ENCODE measurements around the gene ANTXR1.

The ANTXR1 gene

DNA sequence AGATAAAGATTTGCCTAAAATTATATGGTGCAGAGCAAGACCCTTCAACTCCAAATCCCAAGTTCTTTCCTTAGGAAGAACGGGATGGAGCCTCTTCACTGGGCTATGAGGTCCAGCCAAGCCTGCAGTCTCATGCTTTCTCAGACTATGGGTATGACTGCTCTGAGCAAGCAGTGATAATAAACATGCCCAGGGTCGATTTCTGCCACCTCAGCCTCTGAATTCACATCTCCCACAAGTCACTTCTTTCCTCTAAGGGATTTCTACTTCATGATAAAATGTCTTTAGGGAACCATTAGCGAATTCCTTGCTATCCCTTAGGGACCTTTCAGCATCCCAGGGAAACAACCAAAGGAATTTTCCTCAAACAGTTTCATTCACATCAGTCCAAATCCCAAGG, 279.3 kb downstream of the ANTXR1 start:
- Histone ChIP-seq H3K4me1 (ENCODE audit: insufficient read depth, low read length) (no peaks in the 10 kb centered on the region), H3K27ac (ENCODE audit: low read length) (no peak overlapping the region), H3K27me3 (ENCODE audit: insufficient read depth, low read length, poor library complexity) (no peaks in the 10 kb centered on the region), H4K20me1 (ENCODE audit: insufficient read depth, low read length) (no peaks in the 10 kb centered on the region), H3K79me2 (ENCODE audit: insufficient read depth, low read length) (no peaks in the 10 kb centered on the region), H3K4me3 (ENCODE audit: low read depth in 1 of 2, low read length in 2 of 2) (no peak overlapping the region), H3K9me3 (ENCODE audit: insufficient read depth, low read length, severe bottlenecking) (no peaks in the 10 kb centered on the region), H2AFZ (ENCODE audit: low read depth, low read length) (no peak overlapping the region), H3K36me3 (ENCODE audit: insufficient read depth, low read length) (no peaks in the 10 kb centered on the region), H3K9ac (ENCODE audit: low read depth, low read length) (no peak overlapping the region), H3K4me2 (ENCODE audit: insufficient read depth, low read length) (no peak overlapping the region)
- no peak for ATAC-seq (ENCODE audit: insufficient read depth, low read depth)
- TF ChIP-seq, protein P1, sequence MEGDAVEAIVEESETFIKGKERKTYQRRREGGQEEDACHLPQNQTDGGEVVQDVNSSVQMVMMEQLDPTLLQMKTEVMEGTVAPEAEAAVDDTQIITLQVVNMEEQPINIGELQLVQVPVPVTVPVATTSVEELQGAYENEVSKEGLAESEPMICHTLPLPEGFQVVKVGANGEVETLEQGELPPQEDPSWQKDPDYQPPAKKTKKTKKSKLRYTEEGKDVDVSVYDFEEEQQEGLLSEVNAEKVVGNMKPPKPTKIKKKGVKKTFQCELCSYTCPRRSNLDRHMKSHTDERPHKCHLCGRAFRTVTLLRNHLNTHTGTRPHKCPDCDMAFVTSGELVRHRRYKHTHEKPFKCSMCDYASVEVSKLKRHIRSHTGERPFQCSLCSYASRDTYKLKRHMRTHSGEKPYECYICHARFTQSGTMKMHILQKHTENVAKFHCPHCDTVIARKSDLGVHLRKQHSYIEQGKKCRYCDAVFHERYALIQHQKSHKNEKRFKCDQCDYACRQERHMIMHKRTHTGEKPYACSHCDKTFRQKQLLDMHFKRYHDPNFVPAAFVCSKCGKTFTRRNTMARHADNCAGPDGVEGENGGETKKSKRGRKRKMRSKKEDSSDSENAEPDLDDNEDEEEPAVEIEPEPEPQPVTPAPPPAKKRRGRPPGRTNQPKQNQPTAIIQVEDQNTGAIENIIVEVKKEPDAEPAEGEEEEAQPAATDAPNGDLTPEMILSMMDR (IDR thresholded peaks at IDR 0.05; ENCODE audit: borderline replicate concordance, extremely low read depth, low read length, poor library complexity, severe bottlenecking): no peak
- TF ChIP-seq EZH2 (IDR thresholded peaks at IDR 0.05; ENCODE audit: borderline replicate concordance, low read depth, low read length, severe bottlenecking): no peak
- DNase-seq: no peak

DNA sequence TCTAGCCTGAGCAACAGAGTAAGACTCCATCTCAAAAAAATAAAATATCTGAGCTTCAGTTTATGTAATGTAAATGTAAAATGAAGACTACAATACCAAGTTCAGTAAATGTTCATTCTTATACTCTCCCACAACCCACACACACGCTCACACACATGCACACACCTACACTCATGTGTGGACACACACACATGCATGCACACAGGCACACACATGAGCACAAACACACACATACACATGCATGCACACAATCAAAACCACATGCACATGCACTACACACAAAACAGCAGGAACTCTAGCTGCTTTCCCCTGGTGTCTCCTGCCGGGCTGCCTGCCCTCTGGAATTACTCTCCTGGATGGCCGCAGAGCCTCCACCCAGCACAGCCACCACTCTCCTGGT, 283.4 kb downstream of the ANTXR1 start:
- Histone ChIP-seq H3K79me2 (ENCODE audit: insufficient read depth, low read length) (no peaks in the 10 kb centered on the region), H3K4me2 (ENCODE audit: insufficient read depth, low read length) (no peak overlapping the region), H3K36me3 (ENCODE audit: insufficient read depth, low read length) (no peaks in the 10 kb centered on the region), H3K4me3 (ENCODE audit: low read depth in 1 of 2, low read length in 2 of 2) (no peak overlapping the region), H3K9ac (ENCODE audit: low read depth, low read length) (no peak overlapping the region), H3K27ac (ENCODE audit: low read length) (no peak overlapping the region), H3K27me3 (ENCODE audit: insufficient read depth, low read length, poor library complexity) (no peaks in the 10 kb centered on the region), H3K9me3 (ENCODE audit: insufficient read depth, low read length, severe bottlenecking) (no peaks in the 10 kb centered on the region), H2AFZ (ENCODE audit: low read depth, low read length) (no peak overlapping the region), H4K20me1 (ENCODE audit: insufficient read depth, low read length) (no peaks in the 10 kb centered on the region), H3K4me1 (ENCODE audit: insufficient read depth, low read length) (no peaks in the 10 kb centered on the region)
- no peak for DNase-seq
- TF ChIP-seq EZH2 (IDR thresholded peaks at IDR 0.05; ENCODE audit: borderline replicate concordance, low read depth, low read length, severe bottlenecking): no peak
- TF ChIP-seq, protein P1 (IDR thresholded peaks at IDR 0.05; ENCODE audit: borderline replicate concordance, extremely low read depth, low read length, poor library complexity, severe bottlenecking): no peak
- ATAC-seq (ENCODE audit: insufficient read depth, low read depth): no peak

GRCh38 chr2:69297216-69297615, 284.2 kb downstream of the ANTXR1 start:
- H4K20me1 ChIP-seq (ENCODE audit: insufficient read depth, low read length): no peaks in the 10 kb centered on the region
- H3K9me3 ChIP-seq (ENCODE audit: insufficient read depth, low read length, severe bottlenecking): no peaks in the 10 kb centered on the region
- H3K4me3 ChIP-seq (ENCODE audit: low read depth in 1 of 2, low read length in 2 of 2): no peak overlapping the region
- no peaks in the 10 kb centered on the region for H3K4me1 ChIP-seq (ENCODE audit: insufficient read depth, low read length)
- no peaks in the 10 kb centered on the region for H3K27me3 ChIP-seq (ENCODE audit: insufficient read depth, low read length, poor library complexity)
- H3K9ac ChIP-seq (ENCODE audit: low read depth, low read length): no peak overlapping the region
- ATAC-seq (ENCODE audit: insufficient read depth, low read depth): no peak
- H3K79me2 ChIP-seq (ENCODE audit: insufficient read depth, low read length): no peaks in the 10 kb centered on the region
- no peak overlapping the region for H3K4me2 ChIP-seq (ENCODE audit: insufficient read depth, low read length)
- no peak for TF ChIP-seq EZH2 (IDR thresholded peaks at IDR 0.05; ENCODE audit: borderline replicate concordance, low read depth, low read length, severe bottlenecking)
- TF ChIP-seq, protein P1 (IDR thresholded peaks at IDR 0.05; ENCODE audit: borderline replicate concordance, extremely low read depth, low read length, poor library complexity, severe bottlenecking): no peak
- no peak overlapping the region for H2AFZ ChIP-seq (ENCODE audit: low read depth, low read length)
- no peak for DNase-seq
- H3K36me3 ChIP-seq (ENCODE audit: insufficient read depth, low read length): no peaks in the 10 kb centered on the region
- H3K27ac ChIP-seq (ENCODE audit: low read length): no peak overlapping the region

- no peak overlapping the region for H3K4me2 ChIP-seq (ENCODE audit: insufficient read depth, low read length)
- no peak overlapping the region for H3K4me3 ChIP-seq (ENCODE audit: low read depth in 1 of 2, low read length in 2 of 2)
- no peaks in the 10 kb centered on the region for H4K20me1 ChIP-seq (ENCODE audit: insufficient read depth, low read length)
- ATAC-seq (ENCODE audit: insufficient read depth, low read depth) (no peak), DNase-seq (no peak)
- no peak overlapping the region for H2AFZ ChIP-seq (ENCODE audit: low read depth, low read length)
- H3K79me2 ChIP-seq (ENCODE audit: insufficient read depth, low read length): no peaks in the 10 kb centered on the region
- no peaks in the 10 kb centered on the region for H3K4me1 ChIP-seq (ENCODE audit: insufficient read depth, low read length)
- TF ChIP-seq, protein P1 (IDR thresholded peaks at IDR 0.05; ENCODE audit: borderline replicate concordance, extremely low read depth, low read length, poor library complexity, severe bottlenecking): no peak
- no peak for TF ChIP-seq EZH2 (IDR thresholded peaks at IDR 0.05; ENCODE audit: borderline replicate concordance, low read depth, low read length, severe bottlenecking)
- H3K9ac ChIP-seq (ENCODE audit: low read depth, low read length): no peak overlapping the region
- no peaks in the 10 kb centered on the region for H3K9me3 ChIP-seq (ENCODE audit: insufficient read depth, low read length, severe bottlenecking)
- H3K27me3 ChIP-seq (ENCODE audit: insufficient read depth, low read length, poor library complexity): no peaks in the 10 kb centered on the region
- no peaks in the 10 kb centered on the region for H3K36me3 ChIP-seq (ENCODE audit: insufficient read depth, low read length)
- no peak overlapping the region for H3K27ac ChIP-seq (ENCODE audit: low read length)
These were observed 285.3 kb downstream of the ANTXR1 start for GRCh38 chr2:69298261-69298660.

Data from DND-41 (cell line).